Panc1 (cell line): Measurements from ENCODE around the gene COL4A2. TPM values are rescaled to one million over a fixed set of nuclear protein-coding genes. Genes with fewer than 3 reads are reported as not detected.

Experiments
- ATAC-seq: fragments of 200-7000 bp; cut with Tn5 transposase; 2 replicates; pipeline ENCODE4 v1.9.1; 2020; ENCODE audit warnings: mild to moderate bottlenecking, moderate library complexity
- BruUV-seq: library from RNA; stranded (reverse); fragments of 400-500 nt; replicated peaks from 2 replicates; lab custom pipeline; 2021; lab: Mats Ljungman, UMichigan
- CTCF ChIA-PET: fragments of 300-600 bp; sonication (Branson Sonifier 250); formaldehyde crosslinking; loops from one replicate; lab custom pipeline; 2022; ENCODE audit warnings: antibody characterized with exemption; lab: Charles Lee
- POLR2A ChIA-PET: fragments of 300-600 bp; sonication (Branson Sonifier 250); formaldehyde crosslinking; loops from one replicate; lab custom pipeline; 2022; ENCODE audit warnings: antibody characterized with exemption; lab: Charles Lee
- DNase-seq: peaks from one replicate; pipeline ENCODE4 v3.0.0-alpha.2; 2010; ENCODE audit warnings: low read depth, low spot score
- H3K27ac ChIP-seq: 2 replicates; pipeline ENCODE4 v1.5.1; 2011; ENCODE audit warnings: mild to moderate bottlenecking, low read length, inconsistent platforms
- H3K27me3 ChIP-seq: fragments of 200-500 bp; sonication (Bioruptor generic); 2 replicates; pipeline ENCODE4 v1.6.0; 2014; ENCODE audit warnings: low read length, inconsistent platforms; ENCODE audit not compliant: control insufficient read depth, insufficient read depth
- H3K36me3 ChIP-seq: fragments of 200-500 bp; sonication (Bioruptor generic); 2 replicates; pipeline ENCODE4 v1.5.1; 2014; ENCODE audit warnings: inconsistent platforms, mild to moderate bottlenecking, low read length, moderate library complexity; ENCODE audit not compliant: control insufficient read depth, insufficient read depth
- H3K4me1 ChIP-seq: 2 replicates; pipeline ENCODE4 v1.5.1; 2011; ENCODE audit warnings: inconsistent platforms, mild to moderate bottlenecking, low read length, moderate library complexity; ENCODE audit not compliant: control insufficient read depth, insufficient read depth
- H3K4me3 ChIP-seq, 2 experiments: 2 replicates each; pipeline ENCODE4 v1.5.1; 2011 to 2012; ENCODE audit warnings: low read depth in 2 of 2, low read length in 2 of 2, mild to moderate bottlenecking in 2 of 2, inconsistent platforms in 1 of 2, moderate library complexity in 1 of 2
- H3K9me3 ChIP-seq: fragments of 200-500 bp; sonication (Bioruptor generic); 2 replicates; pipeline ENCODE4 v1.5.1; 2014; ENCODE audit warnings: low read depth, mild to moderate bottlenecking, inconsistent platforms, low read length, moderate library complexity; ENCODE audit not compliant: control insufficient read depth, insufficient read depth
- CTCF ChIP-seq: fragments of 450-650 bp; IDR thresholded peaks from 2 replicates; pipeline ENCODE4 v1.5.1; 2017; ENCODE audit warnings: mild to moderate bottlenecking
- POLR2AphosphoS5 ChIP-seq: IDR thresholded peaks from 2 replicates; pipeline ENCODE4 v1.6.1; 2012; ENCODE audit warnings: mild to moderate bottlenecking, low read depth, low read length, moderate library complexity
- REST ChIP-seq, 2 experiments: IDR thresholded peaks; 2 replicates each; pipeline ENCODE4 v1.6.1; 2011 to 2012; ENCODE audit warnings: low read depth in 2 of 2, control low read depth in 1 of 2, low read length in 1 of 2, mild to moderate bottlenecking in 1 of 2, moderate library complexity in 1 of 2; ENCODE audit not compliant: insufficient read depth in 1 of 2
- SIN3A ChIP-seq: IDR thresholded peaks from 2 replicates; pipeline ENCODE4 v1.6.1; 2012; ENCODE audit warnings: low read depth, mild to moderate bottlenecking, low read length, moderate library complexity, borderline replicate concordance; ENCODE audit not compliant: insufficient read depth
- TCF7L2 ChIP-seq: IDR thresholded peaks from 2 replicates; pipeline ENCODE4 v1.6.1; 2011; ENCODE audit warnings: mild to moderate bottlenecking, low read depth, low read length, inconsistent platforms
- in situ Hi-C: cut with HindIII; loops from 2 replicates; pipeline ENCODE4 v1.10.0; 2016; ENCODE audit warnings: low sequenced_read_pairs, low pct_unique_long_range_greater_than_20kb
- intact Hi-C: fragments of 100-400 bp; cut with micrococcal nuclease; formaldehyde crosslinking; loops from one replicate; pipeline ENCODE4 v1.10.0; 2022; ENCODE audit not compliant: unreplicated experiment
- total RNA-seq: library from RNA; stranded (reverse); gene quantifications from one replicate; pipeline ENCODE4 v1.2.1, GENCODE V29; 2021; ENCODE audit not compliant: unreplicated experiment

Gene COL4A2
- total RNA-seq, 1 experiment from 2014 or later = 3.0 TPM

GRCh38 chr13:110516500-110516899 lies 209.4 kb downstream of the COL4A2 start:
- ATAC-seq (no peak), DNase-seq (no peak)
- intact Hi-C loops = no loop called here
- no peaks in the 10 kb centered on the region for H3K9me3 ChIP-seq
- H3K4me3 ChIP-seq = no peak overlapping the region
- ChIA-PET CTCF (no interaction called here), POLR2A (no interaction called here)
- no peaks in the 10 kb centered on the region for H3K4me1 ChIP-seq
- in situ Hi-C loops = no loop called here
- TF ChIP-seq SIN3A (no peak), CTCF (no peak), POLR2AphosphoS5 (no peak), REST (IDR thresholded peaks at IDR 0.05; ENCODE audit: insufficient read depth in 1 of 2, low read depth in 2 of 2, low read length in 1 of 2) (no peak), TCF7L2 (no peak)
- H3K27ac ChIP-seq = no peak overlapping the region
- no TSS peak for BruUV-seq
- H3K27me3 ChIP-seq = no peaks in the 10 kb centered on the region
- no peaks in the 10 kb centered on the region for H3K36me3 ChIP-seq

GRCh38 chr13:110517505-110518225 lies 210.6 kb downstream of the COL4A2 start:
- H3K4me3 ChIP-seq = no peak overlapping the region
- H3K36me3 ChIP-seq = no peaks in the 10 kb centered on the region
- no peaks in the 10 kb centered on the region for H3K9me3 ChIP-seq
- H3K4me1 ChIP-seq = no peaks in the 10 kb centered on the region
- DNase-seq = no peak
- TF ChIP-seq POLR2AphosphoS5 (no peak), SIN3A (no peak), REST (IDR thresholded peaks at IDR 0.05; ENCODE audit: insufficient read depth in 1 of 2, low read depth in 2 of 2, low read length in 1 of 2) (no peak)
- in situ Hi-C loops = no loop called here
- POLR2A ChIA-PET = no interaction called here
- H3K27me3 ChIP-seq = no peaks in the 10 kb centered on the region
- no TSS peak for BruUV-seq
- intact Hi-C loops = no loop called here
- CTCF ChIA-PET = no interaction called here
- no peak overlapping the region for H3K27ac ChIP-seq
- ATAC-seq = no peak
